ENCODE results near the gene REL.

The REL gene

DNA sequence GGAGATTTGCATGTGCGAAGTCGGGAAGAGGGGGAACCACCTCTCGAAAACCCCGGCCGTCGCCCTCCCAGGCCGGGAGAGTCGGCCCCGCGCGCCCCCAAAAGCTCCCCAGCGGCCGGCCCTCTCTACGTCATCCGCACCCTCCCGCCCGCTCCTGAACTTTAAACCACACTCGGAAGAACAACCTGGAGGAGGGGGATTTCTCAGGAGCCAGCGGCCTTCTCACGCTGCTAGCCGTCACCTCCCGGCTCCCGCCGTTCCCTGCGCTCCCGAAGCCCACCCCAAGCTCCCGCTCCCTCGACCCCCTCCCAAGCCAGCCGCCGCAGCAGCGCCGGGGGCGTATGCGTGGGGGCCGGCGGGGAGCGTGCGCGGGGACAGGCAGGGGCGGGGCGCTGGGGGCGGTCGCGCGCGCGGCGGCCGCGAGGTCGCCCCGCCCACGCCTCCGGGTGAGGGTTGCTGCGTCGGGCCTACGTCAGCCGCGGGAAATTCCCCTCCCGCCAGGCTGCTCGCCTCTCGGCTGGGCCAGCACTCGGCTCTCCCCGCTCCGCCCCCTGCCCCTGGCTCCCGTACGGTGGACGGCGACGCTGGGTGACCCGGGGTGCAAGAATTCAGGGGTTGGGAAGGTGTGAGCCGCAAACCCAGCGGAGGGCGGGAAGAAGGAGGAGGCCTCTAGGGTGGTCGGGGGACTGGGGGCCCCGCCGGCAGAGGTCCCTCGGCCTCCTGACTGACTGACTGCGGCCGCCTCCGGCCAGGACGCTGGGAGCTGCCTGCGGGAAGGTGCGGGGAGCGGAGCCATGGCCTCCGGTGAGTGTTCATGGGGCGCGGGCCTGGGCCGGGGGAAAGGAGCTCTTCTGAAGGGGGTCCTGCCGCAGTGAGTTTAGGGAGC lies at the start of gene REL:
Gene REL (plus strand): TSS at position 528 of the 886 bp plus-strand sequence. CDS start 267 bp downstream, at position 795.
- ChIA-PET POLR2A (interaction anchor here (0.5 to 0.6 kb wide), 2 partner anchors 93 to 300 kb away, joined by 3 read pairs; no protein-coding TSS in a partner anchor), CTCF (interaction anchor here (1.4 to 1.7 kb wide), 2 partner anchors 117 to 135 kb away, joined by 3 to 8 read pairs; no protein-coding TSS in a partner anchor)
- DNase-seq (ENCODE audit: low read depth, low spot score) = peak; percentile 49
- peak within 1 kb of the TSS; percentile 84 for H3K4me3 ChIP-seq (ENCODE audit: low read depth, low read length)
- no peak for TF ChIP-seq CTCF (IDR thresholded peaks at IDR 0.05; ENCODE audit: insufficient read depth, low read length, missing control alignments)

DNA sequence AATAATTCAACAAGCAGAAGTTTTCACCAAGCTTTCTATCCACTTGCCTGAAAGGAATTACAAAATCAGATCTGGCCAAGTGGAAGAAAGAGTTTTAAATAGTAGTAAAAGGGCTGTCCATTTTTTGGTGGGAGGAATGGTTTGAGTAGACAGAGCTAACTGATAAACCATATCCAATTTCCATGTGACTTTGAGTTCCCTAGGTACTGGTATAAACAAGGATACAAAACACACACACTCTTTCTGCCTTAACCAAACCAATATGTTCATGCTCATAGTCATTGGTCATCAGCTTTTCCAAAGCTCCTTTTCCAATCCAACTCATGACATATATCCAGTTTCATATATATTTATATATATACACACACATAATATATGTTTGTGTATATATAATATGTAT lies 49.5 kb upstream of the REL start:
- no peak for TF ChIP-seq CTCF (IDR thresholded peaks at IDR 0.05; ENCODE audit: insufficient read depth, low read length, missing control alignments)
- DNase-seq (ENCODE audit: low read depth, low spot score) = no peak
- POLR2A ChIA-PET = no interaction called here
- CTCF ChIA-PET = no interaction called here
- no peak overlapping the region for H3K4me3 ChIP-seq (ENCODE audit: low read depth, low read length)

GRCh38 chr2:60832621-60833020 lies 48.8 kb upstream of the REL start:
- H3K4me3 ChIP-seq (ENCODE audit: low read depth, low read length) = no peak overlapping the region
- TF ChIP-seq CTCF (IDR thresholded peaks at IDR 0.05; ENCODE audit: insufficient read depth, low read length, missing control alignments) = no peak
- CTCF ChIA-PET = interaction anchor here (0.9 kb wide), 1 partner anchor 40 kb away, joined by 3 read pairs; no protein-coding TSS in a partner anchor
- POLR2A ChIA-PET = no interaction called here
- no peak for DNase-seq (ENCODE audit: low read depth, low spot score)

DNA sequence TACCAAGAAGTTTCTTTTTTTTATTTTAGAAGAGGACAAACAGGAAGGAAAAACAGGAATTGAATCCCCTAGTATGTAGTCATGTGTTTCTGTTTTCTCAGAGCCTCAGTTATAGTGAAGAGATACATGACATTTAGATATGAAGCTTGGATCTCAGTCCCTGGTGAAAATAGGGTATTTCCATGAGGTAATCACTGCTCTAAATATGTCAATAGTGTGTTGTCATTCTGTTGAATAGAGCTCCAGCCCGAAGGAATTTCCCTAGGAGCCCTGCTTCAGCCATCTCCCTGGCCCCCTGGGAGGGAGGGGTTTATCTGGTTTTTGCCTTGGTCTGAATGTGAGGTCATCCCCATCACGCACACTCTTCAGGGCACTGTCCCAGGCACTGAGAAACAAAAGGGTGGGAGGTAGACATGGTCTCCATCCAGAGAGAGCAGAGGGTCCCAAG lies 47.1 kb upstream of the REL start:
- DNase-seq (ENCODE audit: low read depth, low spot score) = no peak
- H3K4me3 ChIP-seq (ENCODE audit: low read depth, low read length) = no peak overlapping the region
- TF ChIP-seq CTCF (IDR thresholded peaks at IDR 0.05; ENCODE audit: insufficient read depth, low read length, missing control alignments) = no peak
- CTCF ChIA-PET = no interaction called here
- POLR2A ChIA-PET = no interaction called here

- POLR2A ChIA-PET = no interaction called here
- CTCF ChIA-PET = no interaction called here
Observed at GRCh38 chr2:60836491-60836890, 44.9 kb upstream of the REL start.

More at GRCh38 chr2:60836491-60836890, 44.9 kb upstream of the REL start:
- no peak for DNase-seq (ENCODE audit: low read depth, low spot score)
- no peak for TF ChIP-seq CTCF (IDR thresholded peaks at IDR 0.05; ENCODE audit: insufficient read depth, low read length, missing control alignments)
- no peak overlapping the region for H3K4me3 ChIP-seq (ENCODE audit: low read depth, low read length)

All from AG04449 (cell line).